Retinal pigment epithelial cell (primary cell): Measurements from ENCODE around the gene NOL9.

Experiments used
- DNase-seq: peaks from one replicate; pipeline ENCODE4 v3.0.0-alpha.2; 2010; ENCODE audit warnings: low read depth
- H3K4me3 ChIP-seq: 2 replicates; pipeline ENCODE4 v1.5.1; 2011; ENCODE audit warnings: mild to moderate bottlenecking, low read length, control low read depth, moderate library complexity
- CTCF ChIP-seq: conservative IDR thresholded peaks from 2 replicates; pipeline ENCODE4 v1.5.1; 2011; ENCODE audit warnings: low read depth, low read length, control low read depth, inconsistent platforms

The NOL9 gene

GRCh38 chr1:6474815-6475282, 79.5 kb downstream of the NOL9 start:
- H3K4me3 ChIP-seq, result no peak overlapping the region
- TF ChIP-seq CTCF, result no peak
- DNase-seq, result no peak

DNA sequence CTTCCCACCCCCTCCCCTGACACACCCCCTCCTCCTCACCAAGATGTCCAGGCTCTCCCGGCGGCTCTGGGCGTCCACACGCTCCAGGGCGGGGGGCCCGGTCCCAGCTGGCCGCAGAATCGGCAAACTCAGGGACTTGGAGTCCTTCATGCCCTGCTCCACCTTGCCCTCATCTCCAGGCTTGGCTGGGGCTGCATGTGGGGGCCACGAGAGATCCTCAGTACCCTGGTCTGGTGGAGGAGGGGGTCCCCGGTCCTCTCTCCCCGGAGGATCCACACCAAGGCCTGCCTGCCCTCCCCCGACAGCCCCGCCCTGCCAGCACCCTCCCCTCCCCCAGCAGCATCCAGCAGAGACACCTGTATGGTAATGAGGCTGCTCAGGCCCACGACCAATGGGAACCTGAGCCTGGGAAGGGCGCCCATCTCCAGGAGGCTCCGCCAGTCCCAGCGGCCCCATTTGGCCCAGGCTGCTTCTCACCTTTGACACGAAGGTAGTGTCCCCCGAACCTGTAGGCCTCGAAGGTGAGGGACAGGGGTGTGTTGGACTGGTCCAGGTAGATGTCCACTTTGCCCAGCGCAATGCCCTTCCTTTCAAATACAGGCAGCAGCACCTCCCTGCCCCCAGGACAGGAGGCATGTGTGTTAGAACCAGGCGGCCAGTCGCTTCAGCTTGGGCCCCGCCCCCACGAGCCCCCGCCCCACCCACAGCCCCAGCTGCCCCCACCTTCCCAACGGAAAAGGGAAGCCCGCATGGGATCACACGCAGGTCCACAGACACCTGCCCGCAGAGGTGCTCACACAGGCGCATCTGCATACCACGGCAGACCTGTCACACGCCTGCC, 80.1 kb downstream of the NOL9 start:
- no peak overlapping the region for H3K4me3 ChIP-seq
- no peak for DNase-seq
- TF ChIP-seq CTCF, result no peak

- no peak overlapping the region for H3K4me3 ChIP-seq
- DNase-seq, result no peak
- TF ChIP-seq CTCF, result no peak
Measured at GRCh38 chr1:6473156-6473555, 81.2 kb downstream of the NOL9 start.

DNA sequence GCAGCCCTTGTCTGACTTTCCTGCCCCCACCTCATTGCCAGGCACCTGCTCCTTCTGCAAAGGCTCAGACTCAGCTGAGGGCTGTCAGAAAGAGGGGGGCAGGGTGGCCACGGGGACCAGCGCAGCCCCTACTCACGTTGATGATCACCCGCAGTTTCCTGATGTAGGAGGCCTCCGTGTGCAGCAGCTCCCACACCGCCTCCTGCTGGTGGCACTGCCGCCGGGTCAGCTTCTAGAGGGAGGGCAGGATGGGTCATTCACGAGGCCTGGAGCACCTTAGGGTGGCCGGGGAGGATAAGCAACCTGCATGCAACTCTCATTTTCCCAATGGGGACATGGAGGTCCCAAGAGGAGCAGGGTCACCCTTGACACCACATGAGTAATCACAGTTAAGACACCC, 81.9 kb downstream of the NOL9 start:
- no peak for DNase-seq
- no peak overlapping the region for H3K4me3 ChIP-seq
- TF ChIP-seq CTCF, result peak; percentile 41

- no peak for DNase-seq
- TF ChIP-seq CTCF, result no peak
Measured at GRCh38 chr1:6471970-6472368, 82.3 kb downstream of the NOL9 start.

More at GRCh38 chr1:6471970-6472368, 82.3 kb downstream of the NOL9 start:
- H3K4me3 ChIP-seq, result no peak overlapping the region
